Kidney (tissue), 14 donors: Measurements from ENCODE around the gene PRDM16. TPM values are rescaled to one million over a fixed set of nuclear protein-coding genes. Genes with fewer than 3 reads are reported as not detected.

ENCODE experiments used
- DNase-seq, 5 donors: peaks; one replicate each; pipeline ENCODE4 v3.0.0-alpha.2; 2013 to 2020
- FAIRE-seq: peaks from 2 replicates; lab custom pipeline; 2012; peaks lifted over from hg19 to GRCh38; lab: Jason Lieb, UNC
- H3K27ac ChIP-seq, 2 donors: one replicate each; pipeline ENCODE4 v1.7.0; 2013; ENCODE audit warnings: low read depth in 2 of 2, low read length in 2 of 2, inconsistent platforms in 1 of 2
- H3K27me3 ChIP-seq: one replicate; pipeline ENCODE4 v1.7.1; 2013; ENCODE audit warnings: low read length, inconsistent platforms; ENCODE audit not compliant: control insufficient read depth, insufficient read depth
- H3K36me3 ChIP-seq, 3 donors: one replicate each; pipeline versions ENCODE4 v1.7.0 to v1.7.1; 2013; ENCODE audit warnings: low read length in 3 of 3, control low read depth in 1 of 3, inconsistent platforms in 1 of 3; ENCODE audit not compliant: insufficient read depth in 3 of 3, control insufficient read depth in 2 of 3
- H3K4me1 ChIP-seq, 3 donors: one replicate each; pipeline versions ENCODE4 v1.7.0 to v1.7.1; 2013; ENCODE audit warnings: low read length in 3 of 3, inconsistent platforms in 1 of 3, low read depth in 1 of 3; ENCODE audit not compliant: control insufficient read depth in 2 of 3, insufficient read depth in 2 of 3
- H3K4me3 ChIP-seq, 3 donors: one replicate each; pipeline versions ENCODE4 v1.7.0 to v1.8.1; 2013; ENCODE audit warnings: low read length in 3 of 3, control low read depth in 1 of 3, inconsistent platforms in 1 of 3
- H3K9ac ChIP-seq, 3 donors: one replicate each; pipeline versions ENCODE4 v1.7.0 to v1.7.1; 2013; ENCODE audit warnings: low read length in 3 of 3, control low read depth in 1 of 3, inconsistent platforms in 1 of 3
- H3K9me3 ChIP-seq, 3 donors: one replicate each; pipeline versions ENCODE4 v1.7.0 to v1.7.1; 2013; ENCODE audit warnings: low read length in 3 of 3, control low read depth in 1 of 3, inconsistent platforms in 1 of 3; ENCODE audit not compliant: control insufficient read depth in 2 of 3, insufficient read depth in 1 of 3
- CTCF ChIP-seq: IDR thresholded peaks from 3 replicates; pipeline ENCODE4 v1.5.1; 2012; ENCODE audit warnings: mild to moderate bottlenecking, moderate library complexity, borderline replicate concordance; ENCODE audit not compliant: insufficient read depth; ENCODE audit errors: extremely low read depth
- intact Hi-C: fragments of 100-400 bp; cut with DNase I; formaldehyde crosslinking; loops from one replicate; pipeline ENCODE4 v1.11.1; 2022
- polyA plus RNA-seq: library from polyadenylated mRNA; stranded (reverse); fragments of 350-450 nt; fragmentation: Illumina TruSeq; extraction: RNeasy Lipid Tissue Mini Kit (QIAGEN cat#74804); gene quantifications from one replicate; pipeline ENCODE4 v1.2.3, GENCODE V29; 2014; ENCODE audit warnings: low read depth, low replicate concordance; ENCODE audit not compliant: insufficient read depth
- total RNA-seq: library from RNA; stranded (reverse); fragmentation: NEBNext Ultra II Directional; extraction: Animal tissue kit (Norgen Biotek cat#: 25700); gene quantifications from one replicate; pipeline ENCODE4 v1.2.1, GENCODE V29; 2021
- donor health status: control.
- donor health status: control.
- donor health status: control.
- donor health status: control.
- donor health status: control.
- donor health status: DM: yes; HTN: yes; CAD: no.
- donor health status: Normal renal cell carcinoma (clear cell type).

PRDM16 gene
- total and polyA plus RNA-seq, 2 donors from 2014 or later, result 3.0 to 21.9 TPM

DNA sequence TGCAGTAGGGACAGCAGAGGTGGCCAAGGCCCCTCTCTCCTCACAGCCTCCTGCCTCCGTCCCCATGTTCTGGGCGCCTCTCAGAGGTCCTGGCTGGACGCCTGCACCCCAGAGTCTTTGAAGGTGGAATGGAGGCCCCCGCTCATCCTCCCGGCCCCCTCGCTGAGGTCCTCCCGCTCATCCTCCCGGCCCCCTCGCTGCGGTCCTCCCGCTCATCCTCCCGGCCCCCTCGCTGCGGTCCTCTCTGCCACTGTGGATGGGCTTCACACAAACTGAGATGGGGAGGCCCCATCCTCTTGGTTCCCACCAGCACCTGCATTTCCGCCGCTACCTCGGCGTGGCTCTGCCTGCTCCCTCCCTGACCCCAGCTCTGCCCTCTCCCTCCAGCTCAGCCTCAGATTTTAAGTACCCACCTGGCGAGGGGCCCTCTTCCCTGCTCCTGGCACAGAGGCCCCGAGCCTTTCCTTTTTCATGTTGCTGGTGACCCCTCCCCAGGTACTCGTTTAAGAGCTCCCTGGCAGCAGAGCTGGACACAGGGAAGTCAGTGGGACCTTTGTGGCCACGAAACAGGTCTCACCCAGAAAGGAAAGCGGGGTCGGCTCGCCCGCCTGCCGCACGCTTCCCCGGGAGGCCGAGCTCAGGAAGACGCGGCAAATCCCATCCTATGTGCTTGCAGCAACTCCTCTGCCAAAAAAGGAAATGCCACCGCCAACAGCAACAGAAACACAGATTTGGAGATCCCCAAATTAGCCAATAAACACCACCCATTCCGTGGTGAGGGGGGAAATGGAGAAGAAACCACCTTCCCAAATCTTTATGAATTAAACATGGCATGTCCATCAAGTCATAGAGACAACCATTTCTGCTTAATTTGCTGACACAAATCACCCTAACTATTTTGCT, 143.7 kb downstream of the PRDM16 start:
- intact Hi-C loops, result no loop called here
- no peak for FAIRE-seq
- no peak overlapping the region for H3K4me3 ChIP-seq
- peaks cover 0 to 29% (median 15%) of the 10 kb centered on the region in 3 donors for H3K4me1 ChIP-seq
- peak overlapping the region in 1 of 3 donors; percentile 71 for H3K9ac ChIP-seq
- DNase-seq, result no peak
- H3K27me3 ChIP-seq, result peaks cover 3% of the 10 kb centered on the region
- H3K36me3 ChIP-seq, result no peaks in the 10 kb centered on the region
- peak overlapping the region; percentile 86 to 89 for H3K27ac ChIP-seq
- no peaks in the 10 kb centered on the region for H3K9me3 ChIP-seq
- no peak for TF ChIP-seq CTCF

GRCh38 chr1:3213730-3214129, 144.7 kb downstream of the PRDM16 start:
- Histone ChIP-seq H3K27ac (peak overlapping the region; percentile 86 to 89), H3K9me3 (no peaks in the 10 kb centered on the region), H3K36me3 (no peaks in the 10 kb centered on the region), H3K4me3 (no peak overlapping the region), H3K4me1 (peaks cover 0 to 37% (median 23%) of the 10 kb centered on the region in 3 donors), H3K27me3 (peaks cover 3% of the 10 kb centered on the region), H3K9ac (peak overlapping the region in 1 of 3 donors; percentile 71)
- DNase-seq (peak; percentile 87 to 94 (median 89)), FAIRE-seq (no peak)
- no peak for TF ChIP-seq CTCF
- intact Hi-C loops, result no loop called here

GRCh38 chr1:3215198-3216014, 146.4 kb downstream of the PRDM16 start:
- intact Hi-C loops, result no loop called here
- DNase-seq (no peak), FAIRE-seq (no peak)
- no peaks in the 10 kb centered on the region for H3K36me3 ChIP-seq
- no peak overlapping the region for H3K4me3 ChIP-seq
- H3K27ac ChIP-seq, result peak overlapping the region; percentile 71 to 86
- TF ChIP-seq CTCF, result no peak
- no peaks in the 10 kb centered on the region for H3K9me3 ChIP-seq
- H3K9ac ChIP-seq, result peak overlapping the region in 1 of 3 donors; percentile 35
- H3K4me1 ChIP-seq, result peaks cover 0 to 40% (median 24%) of the 10 kb centered on the region in 3 donors
- H3K27me3 ChIP-seq, result peaks cover 3% of the 10 kb centered on the region
